ENCODE data around the gene ATP5F1E.
"Not testable (repeated sequence)": the region's sequence is repeated elsewhere in the genome, so short reads cannot be mapped to it uniquely, and the experiment has no call there.

- not testable (repeated sequence) for TF ChIP-seq CTCF (IDR thresholded peaks at IDR 0.05; ENCODE audit: low read depth, low read length); EZH2phosphoT487 (IDR thresholded peaks at IDR 0.05; ENCODE audit: low read depth)
These were observed 49.0 kb downstream of the ATP5F1E start for GRCh38 chr20:58983115-58983468.
